SU-DHL-6 (cell line): ENCODE results near the gene MREG.
"Not testable (repeated sequence)": the region's sequence is repeated elsewhere in the genome, so short reads cannot be mapped to it uniquely, and the experiment has no call there.

Source experiments
- H2AFZ ChIP-seq: fragments of 200-600 bp; sonication (generic); 2 replicates; pipeline ENCODE4 v1.6.1; 2014; ENCODE audit warnings: low read depth, mild to moderate bottlenecking, moderate library complexity, mixed read lengths, antibody characterized with exemption, low read length; ENCODE audit not compliant: severe bottlenecking
- H3F3A ChIP-seq: fragments of 200-600 bp; shearing (Covaris generic); 2 replicates; pipeline ENCODE4 v1.6.0; 2016; ENCODE audit warnings: antibody characterized with exemption, mild to moderate bottlenecking; ENCODE audit not compliant: insufficient read depth
- H3K27ac ChIP-seq: fragments of 200-600 bp; sonication (generic); 2 replicates; pipeline ENCODE4 v1.5.1; 2016; ENCODE audit warnings: low read depth, mild to moderate bottlenecking, low read length, moderate library complexity, mixed read lengths
- H3K27me3 ChIP-seq: fragments of 200-600 bp; sonication (generic), shearing (Covaris generic); 2 replicates; pipeline ENCODE4 v1.6.0; 2014; ENCODE audit warnings: mild to moderate bottlenecking, low read length
- H3K36me3 ChIP-seq: fragments of 200-600 bp; sonication (generic); 2 replicates; pipeline ENCODE4 v1.6.1; 2014; ENCODE audit warnings: mild to moderate bottlenecking, low read length, mixed read lengths
- H3K4me2 ChIP-seq: fragments of 300-600, 200-600 bp; shearing (Covaris generic), sonication (generic); 2 replicates; pipeline ENCODE4 v1.6.0; 2014; ENCODE audit warnings: low read length, low read depth, mild to moderate bottlenecking; ENCODE audit not compliant: poor library complexity, severe bottlenecking
- H3K4me3 ChIP-seq: fragments of 200-600 bp; sonication (generic); 2 replicates; pipeline ENCODE4 v1.5.1; 2014; ENCODE audit warnings: antibody characterized with exemption, low read length, mild to moderate bottlenecking, mixed read lengths; ENCODE audit not compliant: insufficient read depth, poor library complexity, severe bottlenecking
- H3K79me2 ChIP-seq: fragments of 200-600 bp; sonication (generic); 2 replicates; pipeline ENCODE4 v1.6.1; 2014; ENCODE audit warnings: mild to moderate bottlenecking, low read length, moderate library complexity; ENCODE audit not compliant: insufficient read depth
- H3K9ac ChIP-seq: fragments of 200-600 bp; sonication (generic); 2 replicates; pipeline ENCODE4 v1.7.0; 2014; ENCODE audit warnings: mild to moderate bottlenecking, low read length
- H3K9me2 ChIP-seq: fragments of 200-600 bp; sonication (generic); replicated peaks from 2 replicates; pipeline ENCODE4 v1.6.1; 2014; ENCODE audit warnings: low read length; ENCODE audit not compliant: insufficient read depth
- H3K9me3 ChIP-seq: fragments of 200-600 bp; sonication (generic); 2 replicates; pipeline ENCODE4 v1.6.1; 2014; ENCODE audit warnings: low read length, mixed read lengths; ENCODE audit not compliant: insufficient read depth
- H4K20me1 ChIP-seq: fragments of 200-600 bp; sonication (generic); 2 replicates; pipeline ENCODE4 v1.6.1; 2014; ENCODE audit warnings: low read depth, mild to moderate bottlenecking, antibody characterized with exemption, low read length, moderate library complexity, mixed read lengths
- EZH2phosphoT487 ChIP-seq: fragments of 200-600 bp; sonication (generic), shearing (Covaris generic); conservative IDR thresholded peaks from 2 replicates; pipeline ENCODE4 v1.6.1; 2018; ENCODE audit warnings: mild to moderate bottlenecking, antibody characterized with exemption, low read length, moderate library complexity, mixed read lengths
- TF ChIP-seq, protein P1 (sequence below): fragments of 200-600 bp; sonication (generic); IDR thresholded peaks from one replicate; pipeline ENCODE4 v1.5.1; 2017; ENCODE audit warnings: antibody characterized with exemption, mild to moderate bottlenecking, low read length, moderate library complexity; ENCODE audit not compliant: insufficient read depth, poor library complexity, severe bottlenecking

The MREG gene

DNA sequence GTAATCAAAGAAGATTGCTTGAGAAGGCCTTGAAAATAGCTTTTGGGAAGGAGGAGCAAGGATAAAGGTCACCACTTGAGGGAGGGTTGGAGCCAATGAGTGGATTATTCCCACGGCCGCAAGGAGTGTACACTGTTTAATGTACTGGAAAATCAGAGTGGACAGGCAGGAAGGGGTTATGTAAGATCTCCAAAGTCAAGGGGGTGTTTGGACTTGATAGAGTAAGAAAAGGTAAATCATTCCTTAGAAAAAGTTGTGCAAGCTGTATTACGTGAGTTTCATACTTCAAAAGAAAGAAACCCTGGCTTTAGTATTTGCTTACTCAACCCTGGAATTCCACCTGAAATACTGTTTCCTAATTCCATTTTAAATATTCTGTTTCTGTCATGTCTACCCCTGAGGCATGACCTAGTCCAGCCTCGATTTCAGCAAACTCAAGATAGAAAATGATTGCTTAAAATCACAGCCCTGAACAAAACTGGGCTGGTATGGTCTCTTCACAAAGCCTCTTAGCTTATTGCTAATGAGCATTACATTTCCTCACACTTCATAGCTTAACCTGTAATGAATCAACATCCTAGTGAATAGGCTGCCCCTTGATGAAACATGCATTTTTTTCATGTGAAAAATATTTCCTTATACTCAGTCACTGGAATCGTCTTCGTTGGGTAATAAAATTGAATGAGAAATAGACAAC lies 1.1 kb downstream of the MREG start:
- Histone ChIP-seq H3K9me2 (no peaks in the 10 kb centered on the region), H2AFZ (peak overlapping the region; percentile 94), H3K27ac (no peak overlapping the region), H3K4me3 (peak overlapping the region; percentile 62), H3K9ac (peak overlapping the region; percentile 67), H3K79me2 (peaks cover 6% of the 10 kb centered on the region; the same call in 1 of the 2 replicates), H3K9me3 (no peaks in the 10 kb centered on the region), H3F3A (peaks cover 5% of the 10 kb centered on the region; the same call in 1 of the 2 replicates), H3K27me3 (no peaks in the 10 kb centered on the region), H4K20me1 (no peaks in the 10 kb centered on the region), H3K36me3 (no peaks in the 10 kb centered on the region), H3K4me2 (peak overlapping the region; percentile 63)
- TF ChIP-seq EZH2phosphoT487, result no peak
- TF ChIP-seq, protein P1, sequence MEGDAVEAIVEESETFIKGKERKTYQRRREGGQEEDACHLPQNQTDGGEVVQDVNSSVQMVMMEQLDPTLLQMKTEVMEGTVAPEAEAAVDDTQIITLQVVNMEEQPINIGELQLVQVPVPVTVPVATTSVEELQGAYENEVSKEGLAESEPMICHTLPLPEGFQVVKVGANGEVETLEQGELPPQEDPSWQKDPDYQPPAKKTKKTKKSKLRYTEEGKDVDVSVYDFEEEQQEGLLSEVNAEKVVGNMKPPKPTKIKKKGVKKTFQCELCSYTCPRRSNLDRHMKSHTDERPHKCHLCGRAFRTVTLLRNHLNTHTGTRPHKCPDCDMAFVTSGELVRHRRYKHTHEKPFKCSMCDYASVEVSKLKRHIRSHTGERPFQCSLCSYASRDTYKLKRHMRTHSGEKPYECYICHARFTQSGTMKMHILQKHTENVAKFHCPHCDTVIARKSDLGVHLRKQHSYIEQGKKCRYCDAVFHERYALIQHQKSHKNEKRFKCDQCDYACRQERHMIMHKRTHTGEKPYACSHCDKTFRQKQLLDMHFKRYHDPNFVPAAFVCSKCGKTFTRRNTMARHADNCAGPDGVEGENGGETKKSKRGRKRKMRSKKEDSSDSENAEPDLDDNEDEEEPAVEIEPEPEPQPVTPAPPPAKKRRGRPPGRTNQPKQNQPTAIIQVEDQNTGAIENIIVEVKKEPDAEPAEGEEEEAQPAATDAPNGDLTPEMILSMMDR, result no peak

DNA sequence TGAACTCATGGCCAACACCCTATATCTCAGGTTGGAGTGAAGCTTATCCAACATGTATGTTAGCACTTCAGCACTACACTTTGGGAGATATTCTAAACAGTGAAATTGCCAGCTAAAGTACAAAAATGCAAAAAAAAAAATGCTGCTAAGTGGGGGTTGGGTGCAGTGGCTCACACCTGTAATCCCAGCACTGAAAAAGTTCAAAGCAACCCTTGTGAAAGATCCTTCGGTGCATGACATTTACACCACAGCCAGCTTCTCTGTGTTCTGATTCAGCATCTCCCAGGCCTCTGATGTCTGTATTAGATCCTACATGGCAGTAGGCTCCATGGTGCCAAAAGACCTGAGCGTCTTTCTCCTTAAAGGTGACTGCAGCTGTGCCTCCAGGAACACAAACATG lies 4.1 kb downstream of the MREG start:
- H4K20me1 ChIP-seq, H3K27me3 ChIP-seq, H3K4me3 ChIP-seq, H3K9me3 ChIP-seq, H3K4me2 ChIP-seq, H3F3A ChIP-seq, H3K9me2 ChIP-seq, H2AFZ ChIP-seq, H3K79me2 ChIP-seq, H3K9ac ChIP-seq, H3K36me3 ChIP-seq, H3K27ac ChIP-seq: not testable (repeated sequence)

DNA sequence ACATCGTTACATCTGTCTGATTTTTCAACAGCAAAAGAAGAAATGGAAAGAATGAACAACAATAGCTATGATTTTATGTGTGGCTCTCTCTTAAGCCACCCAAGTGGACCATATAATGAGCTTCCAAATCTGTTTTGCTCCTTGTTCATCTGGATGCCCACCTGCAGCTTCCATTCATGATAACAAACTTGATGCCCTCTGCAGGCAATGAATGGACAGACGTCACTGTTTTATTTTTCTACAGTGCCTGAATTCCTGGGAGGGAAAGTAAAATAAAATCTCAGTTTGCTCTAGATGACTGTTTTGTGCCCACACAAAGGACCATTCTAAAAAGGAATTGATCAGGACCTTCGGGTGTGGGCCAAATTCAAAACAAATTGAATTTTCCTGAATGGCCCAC lies 5.0 kb downstream of the MREG start:
- Histone ChIP-seq H4K20me1 (no peaks in the 10 kb centered on the region), H3K79me2 (peaks cover 6% of the 10 kb centered on the region; the same call in 1 of the 2 replicates), H3K9me2 (no peaks in the 10 kb centered on the region), H3K4me2 (no peak overlapping the region), H3K9ac (no peak overlapping the region), H3K9me3 (no peaks in the 10 kb centered on the region), H2AFZ (no peak overlapping the region), H3K27me3 (no peaks in the 10 kb centered on the region), H3K36me3 (no peaks in the 10 kb centered on the region), H3F3A (no peaks in the 10 kb centered on the region), H3K27ac (no peak overlapping the region), H3K4me3 (no peak overlapping the region)
- TF ChIP-seq EZH2phosphoT487, result no peak
- TF ChIP-seq, protein P1, result no peak

DNA sequence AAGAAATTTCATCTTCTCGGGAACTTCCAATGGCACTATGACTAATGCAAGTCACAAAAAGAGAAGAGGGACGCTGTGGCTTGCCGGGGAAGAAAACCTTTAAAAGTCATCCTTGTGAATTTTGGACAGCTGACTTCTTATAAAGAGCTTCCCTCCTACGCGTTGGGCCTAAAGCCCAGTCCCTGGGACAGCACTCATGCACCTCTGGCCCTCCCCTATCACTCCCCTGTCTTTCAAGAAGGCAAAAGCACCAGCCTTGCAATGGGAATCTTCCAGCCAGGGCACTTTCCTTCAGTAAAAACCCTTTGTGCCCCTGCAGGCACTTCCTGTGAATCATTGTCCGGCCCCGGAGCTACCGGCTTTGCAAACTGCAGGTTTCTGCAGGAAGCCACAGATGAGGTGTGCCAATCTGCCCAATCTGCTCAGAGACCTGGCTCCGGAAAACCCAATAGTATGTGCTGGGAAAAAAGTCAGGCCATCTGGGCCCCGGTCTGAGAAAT lies 7.1 kb downstream of the MREG start:
- Histone ChIP-seq H3K4me3 (no peak overlapping the region), H3K27ac (no peak overlapping the region), H2AFZ (no peak overlapping the region), H3K4me2 (no peak overlapping the region), H3K27me3 (no peaks in the 10 kb centered on the region), H4K20me1 (no peaks in the 10 kb centered on the region), H3K36me3 (no peaks in the 10 kb centered on the region), H3F3A (no peaks in the 10 kb centered on the region), H3K9me2 (no peaks in the 10 kb centered on the region), H3K79me2 (peaks cover 2% of the 10 kb centered on the region; the same call in 1 of the 2 replicates), H3K9me3 (no peaks in the 10 kb centered on the region), H3K9ac (no peak overlapping the region)
- TF ChIP-seq EZH2phosphoT487, result no peak
- TF ChIP-seq, protein P1, result no peak
